GM21447 (cell line): ENCODE measurements around the gene TBP.
"Not testable (repeated sequence)": the region's sequence is repeated elsewhere in the genome, so short reads cannot be mapped to it uniquely, and the experiment has no call there.

Source experiments
- ATAC-seq: cut with Tn5 transposase; IDR thresholded peaks from one replicate; pipeline ENCODE4 v1.9.1; 2021; ENCODE audit not compliant: unreplicated experiment

Gene TBP

DNA sequence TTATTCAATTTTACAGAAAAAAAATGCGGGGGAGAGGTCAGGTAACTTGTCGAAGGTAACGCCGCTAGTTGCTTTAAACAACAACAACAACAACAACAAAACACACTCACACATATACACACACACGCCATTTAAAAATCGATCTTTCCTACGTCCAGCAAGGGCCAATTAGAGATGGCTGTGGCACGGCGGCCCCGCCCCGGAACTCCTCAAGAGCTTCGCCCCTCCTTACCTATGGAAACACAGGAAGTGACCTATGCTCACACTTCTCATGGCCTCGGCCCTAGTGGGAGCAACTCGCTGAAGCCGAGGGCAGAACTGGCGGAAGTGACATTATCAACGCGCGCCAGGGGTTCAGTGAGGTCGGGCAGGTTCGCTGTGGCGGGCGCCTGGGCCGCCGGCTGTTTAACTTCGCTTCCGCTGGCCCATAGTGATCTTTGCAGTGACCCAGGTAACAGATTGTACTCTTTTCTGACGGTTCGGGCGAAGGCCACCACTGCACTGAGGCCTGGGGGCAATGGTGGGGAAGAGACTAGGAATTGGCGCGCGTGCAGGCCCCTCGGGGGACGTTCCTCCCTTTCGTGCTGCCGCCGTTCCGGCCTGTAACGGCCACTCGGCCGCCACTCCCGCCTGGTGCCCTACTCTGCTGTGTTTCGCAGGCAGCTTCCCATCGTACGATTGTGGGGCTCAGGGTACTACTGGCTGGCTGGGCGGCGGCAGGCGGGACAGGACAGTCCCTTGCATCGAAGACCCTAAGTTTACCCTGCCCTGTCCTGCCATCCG, at the start of gene TBP:
TBP (plus strand) TSS at position 357 of the 783 bp plus-strand sequence. CDS start 2,661 bp downstream, outside the sequence.
- peak; percentile 94 for ATAC-seq

GRCh38 chr6:170504479-170504878, 49.7 kb upstream of the TBP start:
- ATAC-seq, result no peak

DNA sequence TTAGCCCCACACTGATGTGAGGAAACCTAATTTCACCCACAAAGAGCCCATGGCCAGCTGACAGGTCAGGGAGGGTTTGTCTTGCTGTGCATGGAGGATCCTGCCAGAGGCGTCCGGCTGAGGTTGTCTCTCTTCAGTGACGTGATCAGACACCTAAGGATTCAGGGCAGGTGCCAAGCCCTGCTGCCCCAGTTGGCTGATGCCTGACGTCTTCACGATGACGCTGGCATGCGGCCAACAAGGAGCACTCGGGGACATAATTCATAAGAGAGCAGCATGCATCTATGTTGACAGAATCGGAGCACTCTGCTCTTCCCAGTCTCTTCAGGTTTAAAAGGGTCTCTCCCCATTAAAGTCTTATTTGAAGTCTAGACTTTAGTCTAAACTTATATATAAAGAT, 48.9 kb upstream of the TBP start:
- no peak for ATAC-seq

DNA sequence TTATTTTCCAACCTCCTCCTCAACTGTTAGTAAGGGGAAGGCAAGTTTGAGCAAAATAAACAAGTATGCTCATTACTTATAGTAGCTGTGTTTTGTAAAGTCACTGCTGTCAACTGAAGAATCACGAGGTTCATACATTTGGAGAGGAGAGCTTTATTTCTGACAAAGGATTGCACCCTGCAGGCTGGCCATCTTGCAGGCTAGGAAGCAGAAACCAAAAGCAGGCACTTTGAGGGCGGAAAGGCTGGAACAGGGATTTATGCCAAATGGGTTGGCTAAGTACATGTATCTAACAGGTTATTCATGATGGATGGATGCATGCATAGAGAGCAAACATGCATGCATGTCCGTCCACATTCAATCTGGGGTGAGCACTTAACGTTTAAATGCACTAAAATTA, 47.7 kb upstream of the TBP start:
- ATAC-seq, result no peak

GRCh38 chr6:170507728-170508127, 46.4 kb upstream of the TBP start:
- ATAC-seq, result not testable (repeated sequence)

DNA sequence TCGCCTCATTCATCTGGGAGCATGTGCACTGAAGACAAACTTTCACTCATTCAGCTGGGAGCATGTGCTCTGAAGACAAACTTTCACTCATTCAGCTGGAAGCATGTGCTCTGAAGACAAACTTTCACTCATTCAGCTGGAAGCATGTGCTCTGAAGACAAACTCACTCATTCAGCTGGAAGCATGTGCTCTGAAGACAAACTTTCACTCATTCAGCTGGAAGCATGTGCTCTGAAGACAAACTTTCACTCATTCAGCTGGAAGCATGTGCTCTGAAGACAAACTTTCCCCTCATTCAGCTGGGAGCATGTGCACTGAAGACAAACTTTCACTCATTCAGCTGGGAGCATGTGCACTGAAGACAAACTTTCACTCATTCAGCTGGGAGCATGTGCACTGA, 45.9 kb upstream of the TBP start:
- ATAC-seq, result not testable (repeated sequence)

- not testable (repeated sequence) for ATAC-seq
Measured at GRCh38 chr6:170508892-170509722, 45.1 kb upstream of the TBP start.

- ATAC-seq, result no peak
Measured at GRCh38 chr6:170509723-170510018, 44.5 kb upstream of the TBP start.

GRCh38 chr6:170510631-170511030, 43.5 kb upstream of the TBP start:
- ATAC-seq, result no peak

GRCh38 chr6:170512249-170512648, 41.9 kb upstream of the TBP start:
- ATAC-seq, result no peak

DNA sequence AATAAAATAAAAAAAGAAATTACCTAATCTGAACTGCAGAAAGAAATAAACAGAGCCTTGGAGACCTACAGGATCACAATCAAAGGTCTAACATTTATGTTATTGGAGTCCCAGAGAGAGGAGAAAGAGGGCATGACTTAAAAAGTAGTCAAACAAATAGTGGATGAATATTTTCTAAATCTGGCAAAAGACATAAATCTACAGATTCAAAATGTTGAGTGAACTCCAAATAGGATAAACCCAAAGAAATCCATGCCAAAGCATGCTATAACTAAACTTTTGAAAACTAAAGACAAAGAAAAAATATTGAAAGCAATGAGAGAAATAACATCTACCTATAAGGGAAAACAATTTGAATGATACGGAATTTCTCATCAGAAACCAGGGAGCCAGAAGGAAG, 39.3 kb upstream of the TBP start:
- ATAC-seq, result no peak

- peak; percentile 90 for ATAC-seq
Measured at GRCh38 chr6:170516783-170517616, 37.2 kb upstream of the TBP start.

DNA sequence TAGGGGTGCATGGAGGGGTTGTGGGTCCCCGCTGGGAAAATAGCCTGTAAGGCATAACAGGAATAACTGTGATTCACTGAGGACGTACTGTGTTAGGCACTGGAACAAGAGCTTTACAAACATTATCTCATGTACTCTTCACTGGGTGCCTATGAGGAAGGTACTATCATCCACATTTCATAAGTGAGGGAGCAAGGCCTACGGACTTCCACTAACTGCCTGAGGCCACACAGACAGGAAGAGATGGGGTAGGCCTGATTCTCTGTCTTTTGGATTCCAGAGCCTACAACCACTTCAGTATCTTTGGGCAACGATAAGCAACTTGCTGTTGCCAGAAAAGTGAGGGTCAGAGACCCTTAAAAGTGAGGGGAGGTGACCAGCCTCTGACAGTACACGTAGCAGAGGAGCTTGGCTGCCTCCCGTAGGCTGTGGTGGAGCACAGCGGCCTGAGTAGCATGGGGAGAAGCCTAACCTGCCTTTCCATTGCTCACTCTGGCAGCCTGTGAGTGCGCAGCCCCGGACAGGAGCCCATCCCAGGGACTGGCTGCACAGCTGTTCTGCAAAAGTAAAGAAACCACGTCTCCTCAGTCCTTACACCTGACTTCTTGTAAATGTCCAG, 31.5 kb upstream of the TBP start:
- ATAC-seq, result no peak

DNA sequence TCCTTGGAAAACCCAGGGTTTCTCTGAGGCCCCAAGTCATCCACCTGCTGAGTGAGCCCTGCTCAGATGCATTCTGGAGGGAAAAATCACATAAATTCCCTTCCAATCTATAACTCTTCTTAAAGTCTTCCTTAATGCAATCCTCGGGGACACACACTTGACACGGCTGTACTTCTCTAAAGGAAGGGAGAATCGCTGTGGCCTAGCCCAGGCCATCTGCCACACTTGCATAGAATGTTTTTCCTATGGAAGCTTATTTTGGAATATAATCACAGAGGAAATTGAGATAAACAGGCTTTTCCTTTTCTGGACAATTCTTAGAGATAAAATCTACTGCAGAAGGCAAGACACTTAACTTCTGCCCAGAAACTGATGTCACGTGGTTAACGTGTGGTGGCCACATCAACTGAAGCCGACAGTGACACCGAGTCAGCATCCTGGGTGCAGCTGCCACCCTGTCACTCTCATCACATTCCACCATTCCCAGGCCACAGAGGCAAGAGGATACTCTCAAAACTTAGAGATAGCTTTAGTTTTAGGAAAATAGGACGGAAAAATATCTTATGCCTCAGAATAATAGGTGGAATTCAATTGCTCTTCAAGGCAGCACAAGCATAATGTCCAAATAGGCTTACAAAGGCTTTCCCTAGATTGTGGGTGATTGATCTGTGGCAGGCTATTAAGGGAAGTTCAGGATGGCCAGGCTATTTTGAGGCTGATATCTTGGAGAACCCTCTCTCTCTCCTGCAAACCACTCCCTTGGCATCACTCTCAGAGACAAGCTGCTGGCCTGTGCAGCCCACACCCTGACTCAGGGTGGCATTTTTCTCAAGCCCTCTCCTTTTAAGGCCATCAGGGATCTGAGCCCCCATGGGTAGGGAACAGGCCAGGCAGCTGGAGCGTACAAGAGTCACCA, 30.7 kb upstream of the TBP start:
- ATAC-seq, result no peak

GRCh38 chr6:170524172-170524502, 30.0 kb upstream of the TBP start:
- ATAC-seq, result no peak

GRCh38 chr6:170525795-170526194, 28.4 kb upstream of the TBP start:
- no peak for ATAC-seq

GRCh38 chr6:170527995-170528394, 26.2 kb upstream of the TBP start:
- ATAC-seq, result not testable (repeated sequence)

DNA sequence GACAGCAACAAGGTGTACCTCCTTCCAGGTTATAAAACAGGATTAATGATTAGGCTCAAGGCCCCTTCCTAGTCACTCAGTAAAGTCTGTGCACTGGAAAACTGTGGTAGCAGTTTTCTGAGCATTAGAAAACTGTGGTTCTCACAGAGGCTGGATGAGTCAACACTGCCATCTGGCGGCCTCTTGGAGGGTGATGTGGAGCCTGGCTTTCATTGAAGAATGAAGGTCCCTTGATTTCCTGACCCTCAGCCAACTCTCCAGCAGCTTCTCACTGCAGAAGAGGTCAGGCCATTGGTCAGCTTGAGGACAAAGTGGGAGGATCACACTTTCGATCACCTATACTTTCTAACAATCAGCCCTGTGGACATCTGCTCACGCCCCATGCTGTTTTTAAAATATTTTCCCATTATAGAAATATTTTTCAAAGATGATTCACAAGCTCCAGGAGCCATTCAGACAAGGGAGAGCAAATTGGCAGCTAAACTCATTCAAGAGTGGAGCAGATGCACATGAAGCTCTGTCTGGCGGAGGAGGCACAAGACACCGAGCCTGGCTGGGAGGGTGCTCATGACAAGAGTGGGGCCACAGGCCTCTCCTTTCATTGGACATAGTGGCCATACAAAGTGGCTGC, 24.2 kb upstream of the TBP start:
- peak; percentile 86 for ATAC-seq

- ATAC-seq, result no peak
Measured at GRCh38 chr6:170532867-170533488, 21.2 kb upstream of the TBP start.
